Stimulated activated CD4-positive, alpha-beta T cell treated with anti-CD3 and anti-CD28 coated beads, Interleukin-2, amount 100 ng/mL, for 24 hours (primary cell): Measurements from ENCODE around the gene ACY1.

Source experiments
- DNase-seq, 2 donors: peaks; one replicate each; pipeline ENCODE4 v3.0.0-alpha.2; 2020

ACY1 gene

DNA sequence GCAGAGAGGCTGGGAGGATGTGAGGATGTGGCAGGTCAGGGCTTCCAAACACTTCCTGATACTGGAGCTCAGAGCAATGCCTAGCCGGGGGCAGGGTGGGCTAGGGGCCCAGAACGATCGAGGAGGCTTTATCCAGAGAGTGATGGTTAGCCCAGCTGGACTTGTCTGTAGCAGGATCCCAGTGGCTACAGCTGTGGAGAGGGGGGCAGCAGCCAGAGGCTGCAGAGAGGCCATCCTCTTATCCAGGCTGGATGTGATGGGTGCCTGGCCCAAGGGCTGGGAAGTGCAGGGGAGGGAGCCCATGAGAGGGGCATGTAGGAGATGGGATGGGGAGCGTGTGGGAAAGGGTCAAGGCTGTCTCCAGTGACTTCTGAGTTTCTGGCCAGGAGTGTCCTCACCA, 36.5 kb upstream of the ACY1 start:
- DNase-seq: no peak

DNA sequence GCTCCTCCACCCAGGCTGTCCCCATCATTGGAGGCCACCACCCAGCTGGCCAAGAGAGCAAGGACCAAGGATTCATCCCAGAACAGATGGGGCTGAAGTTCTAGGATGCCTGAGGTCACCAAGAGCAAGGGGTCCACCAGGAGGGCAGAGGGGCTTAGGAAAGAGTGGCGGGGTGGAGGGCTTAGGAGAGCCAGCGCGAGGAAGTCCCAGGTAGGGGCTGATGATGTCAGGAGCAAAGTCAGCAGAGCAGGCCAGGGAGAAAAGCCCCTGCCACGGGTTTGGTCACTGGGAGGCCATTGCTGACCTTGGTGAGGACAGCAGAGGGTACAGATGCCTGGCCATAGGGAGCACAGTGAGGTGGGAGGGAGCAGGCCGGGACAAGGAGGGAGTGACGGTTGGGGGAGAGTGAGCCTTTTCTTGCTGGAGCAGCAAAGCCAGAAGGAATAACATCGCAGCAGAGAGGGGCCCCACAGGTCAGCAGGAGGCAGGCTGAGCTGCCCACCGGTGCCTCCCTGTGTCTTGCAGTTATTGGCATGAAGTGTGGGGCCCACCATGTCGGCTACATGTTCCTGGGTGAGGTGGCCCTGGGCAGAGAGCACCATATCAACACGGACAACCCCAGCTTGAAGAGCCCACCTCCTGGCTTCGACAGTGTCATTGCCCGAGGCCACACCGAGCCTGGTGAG, 36.0 kb upstream of the ACY1 start:
- DNase-seq: no peak

GRCh38 chr3:51948016-51948580, 35.2 kb upstream of the ACY1 start:
- DNase-seq: no peak

DNA sequence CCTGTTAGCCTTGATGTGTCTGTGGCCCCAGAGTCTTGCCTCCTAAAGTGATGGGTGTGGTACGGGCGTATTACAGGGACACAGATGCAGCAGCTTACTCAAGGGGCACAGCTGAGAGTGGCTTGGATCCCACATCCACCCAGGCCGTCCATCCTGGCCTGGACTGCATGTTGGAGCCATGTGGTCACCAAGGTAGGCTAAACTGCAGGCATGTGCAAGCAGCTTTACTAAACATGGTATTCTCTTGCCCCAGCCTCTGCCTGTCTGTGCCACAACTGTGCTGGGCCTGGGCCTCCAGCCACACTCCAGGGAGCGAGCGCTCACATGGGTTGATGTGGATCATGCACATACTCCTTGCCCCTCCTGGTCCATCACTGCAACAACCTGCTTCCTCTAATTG, 34.2 kb upstream of the ACY1 start:
- DNase-seq: no peak

- no peak for DNase-seq
Measured at GRCh38 chr3:51950899-51951298, 32.4 kb upstream of the ACY1 start.

DNA sequence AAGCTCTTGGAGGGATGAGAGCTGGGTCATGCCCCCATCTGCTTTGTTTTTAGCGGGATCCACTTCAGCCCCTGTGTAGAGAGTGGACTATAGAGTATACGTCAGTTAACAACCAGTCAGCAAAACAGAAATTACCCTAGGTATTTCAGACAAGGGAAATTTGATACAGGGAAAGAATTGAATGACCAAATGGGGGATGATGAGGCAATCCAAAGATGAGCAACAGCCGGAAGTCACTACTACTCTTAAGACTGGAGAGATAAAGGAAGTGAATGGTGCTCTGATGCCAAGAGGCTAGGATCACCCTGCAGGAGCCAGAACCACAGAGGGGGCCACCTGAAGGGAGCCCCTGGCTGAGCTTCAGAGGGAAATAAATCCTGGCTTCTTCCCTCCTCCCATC, 29.9 kb upstream of the ACY1 start:
- no peak for DNase-seq

GRCh38 chr3:51954105-51954504, 29.2 kb upstream of the ACY1 start:
- no peak for DNase-seq

GRCh38 chr3:51954713-51955112, 28.6 kb upstream of the ACY1 start:
- DNase-seq: no peak

- no peak for DNase-seq
Measured at GRCh38 chr3:51955175-51955892, 28.0 kb upstream of the ACY1 start, which contains the start of gene GPR62. Gene GPR62 (plus strand): TSS chr3:51955381. CDS start chr3:51955653, 272 bp downstream.

- DNase-seq: peak in 1 of 2 donors; percentile 55
Measured at GRCh38 chr3:51955893-51956770, 27.2 kb upstream of the ACY1 start.

DNA sequence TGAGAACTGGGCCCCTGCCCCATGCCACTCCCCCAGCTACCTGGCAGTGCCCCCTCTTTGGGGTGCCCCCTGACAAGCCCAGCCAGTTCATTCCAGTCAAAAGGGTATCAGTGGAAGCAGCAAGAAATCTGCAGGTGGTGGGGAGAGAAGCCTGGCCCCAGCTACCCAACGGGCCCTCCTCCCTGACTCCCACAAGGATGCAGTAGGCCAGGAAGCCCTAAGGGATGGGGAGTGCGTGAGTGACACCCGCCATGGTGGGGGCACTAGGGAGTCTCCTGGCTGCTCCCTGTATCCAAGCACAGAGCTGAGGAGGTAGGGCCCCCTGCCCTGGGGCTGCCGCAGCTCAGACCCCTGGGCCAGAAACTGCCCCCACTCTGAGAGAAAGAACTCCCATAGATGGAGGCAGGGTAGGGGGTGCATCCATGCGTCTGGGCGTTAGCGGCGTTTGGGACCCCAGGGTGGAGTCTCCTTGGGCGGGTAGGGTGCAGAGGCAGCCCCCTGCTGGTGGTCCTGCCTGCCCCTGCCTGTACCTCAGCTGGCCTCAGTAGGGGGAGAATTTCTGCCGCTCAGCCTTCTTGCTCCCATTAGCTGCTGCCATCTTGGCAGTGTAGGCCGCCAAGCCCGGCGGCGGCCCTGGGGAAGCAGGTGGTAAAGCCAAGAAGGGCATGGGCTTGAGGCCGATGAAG, 25.7 kb upstream of the ACY1 start:
- DNase-seq: no peak

- DNase-seq: no peak
Measured at GRCh38 chr3:51958603-51959521, 24.5 kb upstream of the ACY1 start.

DNA sequence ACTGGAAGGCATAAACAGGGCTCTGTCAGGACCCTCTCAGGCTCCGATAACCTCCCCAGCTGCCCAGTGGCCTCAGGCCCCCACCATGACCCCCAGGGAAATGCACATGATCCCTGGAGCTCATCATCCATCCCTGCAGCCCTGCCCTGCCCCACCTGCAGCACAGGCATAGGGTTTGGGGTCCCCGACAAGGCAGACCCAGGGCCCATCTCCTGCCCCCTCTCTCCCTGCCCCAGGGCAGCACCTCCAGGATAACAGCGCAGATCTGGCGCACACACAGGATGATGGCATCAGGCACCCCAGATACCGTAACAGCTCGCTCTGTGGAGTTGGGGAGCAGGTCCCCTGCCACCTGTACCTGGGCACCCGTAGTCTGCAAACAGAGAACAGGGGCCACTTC, 23.7 kb upstream of the ACY1 start:
- no peak for DNase-seq

GRCh38 chr3:51960386-51960785, 22.9 kb upstream of the ACY1 start:
- no peak for DNase-seq

DNA sequence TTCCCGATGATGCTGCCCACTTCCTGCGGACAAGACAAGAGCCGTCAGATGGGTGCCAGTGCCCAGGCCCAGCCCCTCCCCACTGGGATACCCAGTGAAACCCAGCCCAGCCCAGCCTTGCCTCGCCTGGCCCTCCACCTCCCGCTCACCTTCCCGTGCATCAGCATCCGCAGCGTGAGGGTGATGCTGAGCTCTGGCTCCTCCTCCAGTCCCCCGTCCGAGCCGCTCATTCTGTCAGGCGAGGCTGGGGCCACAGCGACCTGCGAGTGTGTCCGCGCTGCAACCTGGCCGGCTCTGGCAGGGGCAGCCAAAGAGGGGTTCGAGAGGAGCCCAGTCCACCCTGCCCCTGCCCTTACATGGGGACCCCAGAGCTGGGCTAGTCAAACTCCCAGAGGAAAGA, 22.3 kb upstream of the ACY1 start:
- DNase-seq: no peak

DNA sequence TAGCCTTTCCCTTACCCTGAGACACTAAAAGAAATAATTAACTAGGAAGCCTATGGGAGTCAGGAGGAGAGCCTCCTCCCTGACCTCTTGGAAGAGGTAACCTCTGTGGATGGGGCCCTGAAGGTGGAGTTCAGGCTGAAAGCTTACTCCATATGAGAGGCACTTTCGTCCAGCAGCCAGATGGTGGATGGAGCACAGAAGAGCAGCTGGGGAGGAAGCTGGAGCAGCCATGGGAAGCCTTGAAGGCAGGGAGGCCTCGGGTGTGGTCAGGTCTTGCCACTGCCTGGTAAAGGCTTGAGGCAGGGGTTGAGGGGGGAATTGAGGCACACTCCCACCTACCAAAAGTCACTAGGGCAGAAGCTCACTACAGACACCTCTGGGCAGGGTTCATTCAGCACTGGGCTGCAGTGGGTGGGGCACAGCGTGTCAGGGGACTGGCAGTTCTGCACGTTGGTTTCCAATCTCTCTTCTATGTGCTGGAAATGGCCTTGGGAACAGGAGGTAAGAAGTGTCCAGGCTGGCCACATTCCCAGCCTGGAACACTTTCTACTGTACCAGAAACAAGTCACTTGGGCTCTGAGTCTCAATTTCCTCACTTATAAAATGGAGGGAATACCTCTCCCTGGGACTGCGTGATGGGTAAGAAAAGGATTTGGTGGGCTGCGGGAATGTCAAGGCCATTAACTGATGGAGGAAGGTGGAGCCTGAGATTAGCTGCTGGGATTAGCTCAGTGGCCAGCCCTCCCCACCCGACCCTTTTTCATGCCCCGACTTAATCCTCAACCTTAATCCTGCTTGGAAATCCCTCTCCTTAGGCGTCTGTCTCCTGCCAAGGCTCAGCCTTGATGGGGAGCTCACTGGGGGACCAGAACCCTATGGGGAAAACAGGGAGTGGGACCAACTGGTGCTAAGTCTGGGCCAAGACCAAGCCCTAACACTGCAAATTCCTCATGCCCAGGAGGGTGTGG, 21.4 kb upstream of the ACY1 start:
- no peak for DNase-seq

GRCh38 chr3:51962854-51963530, 20.3 kb upstream of the ACY1 start:
- DNase-seq: no peak

- DNase-seq: no peak
Measured at GRCh38 chr3:51963951-51964451, 19.3 kb upstream of the ACY1 start.

GRCh38 chr3:51964521-51964920, 18.8 kb upstream of the ACY1 start:
- DNase-seq: no peak
